ENCODE measurements around the gene CUL4A.

Gene CUL4A

GRCh38 chr13:113208421-113209335, 735 bp upstream of the CUL4A start, which contains the start of gene PCID2:
Gene PCID2, minus strand, starts transcription at chr13:113208669. Its CDS starts 35 bp downstream, at chr13:113208634.
- DNase-seq (ENCODE audit: low read depth) = peak; percentile 59

- DNase-seq (ENCODE audit: low read depth) = peak; percentile 23
Measured at GRCh38 chr13:113209759-113210421, 477 bp downstream of the CUL4A start.

- no peak for DNase-seq (ENCODE audit: low read depth)
Measured at GRCh38 chr13:113210833-113211232, 1.4 kb downstream of the CUL4A start.

- no peak for DNase-seq (ENCODE audit: low read depth)
Measured at GRCh38 chr13:113211774-113212173, 2.4 kb downstream of the CUL4A start.

GRCh38 chr13:113216254-113217048, 7.0 kb downstream of the CUL4A start:
- no peak for DNase-seq (ENCODE audit: low read depth)

GRCh38 chr13:113218586-113218985, 9.2 kb downstream of the CUL4A start:
- DNase-seq (ENCODE audit: low read depth) = no peak

- DNase-seq (ENCODE audit: low read depth) = no peak
Measured at GRCh38 chr13:113219256-113219940, 10.0 kb downstream of the CUL4A start.

GRCh38 chr13:113220141-113220598, 10.8 kb downstream of the CUL4A start:
- no peak for DNase-seq (ENCODE audit: low read depth)

- no peak for DNase-seq (ENCODE audit: low read depth)
Measured at GRCh38 chr13:113220877-113221276, 11.5 kb downstream of the CUL4A start.

GRCh38 chr13:113223070-113223469, 13.7 kb downstream of the CUL4A start:
- no peak for DNase-seq (ENCODE audit: low read depth)

- DNase-seq (ENCODE audit: low read depth) = no peak
Measured at GRCh38 chr13:113224486-113224885, 15.1 kb downstream of the CUL4A start.

- no peak for DNase-seq (ENCODE audit: low read depth)
Measured at GRCh38 chr13:113225515-113225914, 16.1 kb downstream of the CUL4A start.

GRCh38 chr13:113226873-113227450, 17.5 kb downstream of the CUL4A start:
- no peak for DNase-seq (ENCODE audit: low read depth)

- no peak for DNase-seq (ENCODE audit: low read depth)
Measured at GRCh38 chr13:113229161-113229560, 19.7 kb downstream of the CUL4A start.

- DNase-seq (ENCODE audit: low read depth) = no peak
Measured at GRCh38 chr13:113229791-113230190, 20.4 kb downstream of the CUL4A start.

GRCh38 chr13:113231306-113232207, 22.1 kb downstream of the CUL4A start:
- DNase-seq (ENCODE audit: low read depth) = no peak

GRCh38 chr13:113232208-113233003, 23.0 kb downstream of the CUL4A start:
- DNase-seq (ENCODE audit: low read depth) = no peak

GRCh38 chr13:113233101-113233500, 23.7 kb downstream of the CUL4A start:
- DNase-seq (ENCODE audit: low read depth) = no peak

GRCh38 chr13:113238536-113238935, 29.1 kb downstream of the CUL4A start:
- DNase-seq (ENCODE audit: low read depth) = no peak

Measured in HS-27A (cell line).